HepG2 (cell line): ENCODE data around the gene TTBK2. TPM values are rescaled to one million over a fixed set of nuclear protein-coding genes. Genes with fewer than 3 reads are reported as not detected.

Experiments used
- ATAC-seq: fragments of 200-7000 bp; cut with Tn5 transposase; 3 replicates; pipeline ENCODE4 v1.9.1; 2020; ENCODE audit warnings: mild to moderate bottlenecking, moderate library complexity
- BruUV-seq: library from RNA; stranded (reverse); fragments of 400-500 nt; replicated peaks from 2 replicates; lab custom pipeline; 2021; lab: Mats Ljungman, UMichigan
- CTCF ChIA-PET: fragments of 300-600 bp; formaldehyde crosslinking; extraction: SDS; loops from one replicate; lab custom pipeline; 2021; ENCODE audit warnings: low total read pairs, inconsistent platforms, low intra/inter-chr PET ratio; lab: Yijun Ruan, JAX
- POLR2A ChIA-PET: fragments of 350-600 bp; sonication (Branson Sonifier 250); formaldehyde crosslinking; loops from one replicate; lab custom pipeline; 2020; ENCODE audit warnings: antibody characterized with exemption, inconsistent platforms; lab: Yijun Ruan, JAX
- DNase-seq: peaks from one replicate; pipeline ENCODE4 v3.0.0-alpha.2; 2015; ENCODE audit warnings: low spot score
- FAIRE-seq: peaks from 3 replicates; lab custom pipeline; 2011; peaks lifted over from hg19 to GRCh38; lab: Jason Lieb, UNC
- H2AFZ ChIP-seq: one replicate; pipeline ENCODE4 v1.6.1; 2011; ENCODE audit warnings: low read length, inconsistent platforms
- H3K27ac ChIP-seq: fragments of 300-600 bp; 3 replicates; pipeline ENCODE4 v1.8.0; 2011; ENCODE audit warnings: mixed run types, mild to moderate bottlenecking, mixed read lengths, low read length, inconsistent platforms; ENCODE audit not compliant: insufficient read depth; ENCODE audit errors: extremely low read length
- H3K27me3 ChIP-seq, 2 experiments: fragments of 200-600 bp in 1 of 2; 2 replicates in 1 of 2; 3 replicates in 1 of 2; pipeline versions ENCODE4 v1.6.0 to v1.8.0; 2011; ENCODE audit warnings: low read length in 2 of 2, mild to moderate bottlenecking in 2 of 2, moderate library complexity in 2 of 2, inconsistent platforms in 1 of 2; ENCODE audit not compliant: insufficient read depth in 2 of 2, control insufficient read depth in 1 of 2
- H3K36me3 ChIP-seq, 2 experiments: fragments of 200-600 bp in 1 of 2; replicated peaks in 1 of 2; 2 replicates in 1 of 2; 3 replicates in 1 of 2; pipeline versions ENCODE4 v1.5.1 to v1.8.0; 2011; ENCODE audit warnings: low read length in 2 of 2, inconsistent platforms in 1 of 2; ENCODE audit not compliant: insufficient read depth in 2 of 2, control insufficient read depth in 1 of 2
- H3K4me1 ChIP-seq: 2 replicates; pipeline ENCODE4 v1.5.1; 2012; ENCODE audit warnings: low read length, inconsistent platforms; ENCODE audit not compliant: insufficient read depth
- H3K4me2 ChIP-seq: 2 replicates; pipeline ENCODE4 v1.6.0; 2011; ENCODE audit warnings: low read depth, low read length, inconsistent platforms
- H3K4me3 ChIP-seq, 3 experiments: fragments of 200-600 bp in 1 of 3; sonication (generic), shearing (Covaris generic) in 1 of 3; replicated peaks in 1 of 3; 2 replicates each; pipeline ENCODE4 v1.5.1; 2011 to 2016; ENCODE audit warnings: low read length in 3 of 3, inconsistent platforms in 2 of 3, low read depth in 2 of 3, mild to moderate bottlenecking in 2 of 3, control low read depth in 1 of 3, mixed read lengths in 1 of 3; ENCODE audit not compliant: insufficient read depth in 1 of 3
- H3K79me2 ChIP-seq: one replicate; pipeline ENCODE4 v1.6.1; 2011; ENCODE audit warnings: low read length, inconsistent platforms; ENCODE audit not compliant: insufficient read depth
- H3K9ac ChIP-seq: 2 replicates; pipeline ENCODE4 v1.6.0; 2011; ENCODE audit warnings: mild to moderate bottlenecking, low read depth, low read length, inconsistent platforms; ENCODE audit not compliant: insufficient read depth
- H3K9me3 ChIP-seq: 2 replicates; pipeline ENCODE4 v1.5.1; 2012; ENCODE audit warnings: mild to moderate bottlenecking, low read length
- H4K20me1 ChIP-seq: 2 replicates; pipeline ENCODE4 v1.6.0; 2011; ENCODE audit warnings: inconsistent platforms, mild to moderate bottlenecking, low read length, moderate library complexity; ENCODE audit not compliant: insufficient read depth
- ATRX ChIP-seq: sonication (generic); formaldehyde crosslinking; IDR thresholded peaks from 2 replicates; pipeline ENCODE4 v1.4.0; 2020; ENCODE audit warnings: missing genetic modification reagents, borderline replicate concordance
- JARID2 ChIP-seq: sonication (generic); formaldehyde crosslinking; IDR thresholded peaks from 2 replicates; pipeline ENCODE4 v1.8.1; 2023; ENCODE audit warnings: missing genetic modification reagents, inconsistent platforms; ENCODE audit not compliant: insufficient replicate concordance
- KAT2B ChIP-seq: fragments of 150-350 bp; IDR thresholded peaks from 2 replicates; pipeline ENCODE4 v1.6.1; 2014; ENCODE audit warnings: low read depth, low read length, borderline replicate concordance
- MYC ChIP-seq: sonication (generic); formaldehyde crosslinking; IDR thresholded peaks from 2 replicates; pipeline ENCODE4 v1.9.0; 2021; ENCODE audit warnings: missing genetic modification reagents, borderline replicate concordance
- NFRKB ChIP-seq: fragments of 450-650 bp; IDR thresholded peaks from 2 replicates; pipeline ENCODE4 v1.6.1; 2017
- ONECUT2 ChIP-seq: sonication (generic); formaldehyde crosslinking; IDR thresholded peaks from 2 replicates; pipeline ENCODE4 v1.4.0; 2020; ENCODE audit warnings: missing genetic modification reagents
- PRMT3 ChIP-seq: sonication (generic); formaldehyde crosslinking; IDR thresholded peaks from 2 replicates; pipeline ENCODE4 v1.8.1; 2022; ENCODE audit warnings: low read depth, mild to moderate bottlenecking, moderate library complexity, missing genetic modification reagents, borderline replicate concordance
- ZBTB38 ChIP-seq: sonication (generic); formaldehyde crosslinking; IDR thresholded peaks from 2 replicates; pipeline ENCODE4 v1.5.1; 2020; ENCODE audit warnings: mild to moderate bottlenecking, missing genetic modification reagents
- ZC3H13 ChIP-seq: sonication (generic); formaldehyde crosslinking; IDR thresholded peaks from 2 replicates; pipeline ENCODE4 v1.8.1; 2023; ENCODE audit warnings: mild to moderate bottlenecking, missing genetic modification reagents, moderate library complexity
- ZNF180 ChIP-seq: sonication (generic); formaldehyde crosslinking; IDR thresholded peaks from 2 replicates; pipeline ENCODE4 v1.4.0; 2020; ENCODE audit warnings: low read depth, missing genetic modification reagents, borderline replicate concordance
- ZNF224 ChIP-seq: sonication (generic); formaldehyde crosslinking; IDR thresholded peaks from 2 replicates; pipeline ENCODE4 v1.5.0; 2020; ENCODE audit warnings: mild to moderate bottlenecking, missing genetic modification reagents
- ZSCAN30 ChIP-seq: sonication (generic); formaldehyde crosslinking; IDR thresholded peaks from 2 replicates; pipeline ENCODE4 v1.5.0; 2020; ENCODE audit warnings: mild to moderate bottlenecking, missing genetic modification reagents
- WGBS: methylation state at CpG from one replicate; pipeline ENCODE4 v1.1.6; 2017; ENCODE audit warnings: low lambda C conversion rate; 5-methylcytosine and 5-hydroxymethylcytosine counted together
- in situ Hi-C: cut with HindIII; loops from 2 replicates; pipeline ENCODE4 v1.10.0; 2017; ENCODE audit warnings: low pct_unique_long_range_greater_than_20kb; ENCODE audit not compliant: extremely low pct_ligation_motif_present
- intact Hi-C: fragments of 100-400 bp; cut with micrococcal nuclease; formaldehyde crosslinking; loops from one replicate; pipeline ENCODE4 v1.10.0; 2022; ENCODE audit not compliant: unreplicated experiment
- polyA plus RNA-seq, 8 experiments: library from polyadenylated mRNA; depleted of rRNA in 3 of 8; stranded (reverse) in 7 of 8; unstranded in 1 of 8; fragments of >200 nt; fragmentation: Illumina TruSeq in 4 of 8; extraction: Trizol in 4 of 8; gene quantifications; 2 replicates each; pipeline versions ENCODE4 v1.2.1 to v1.2.3, GENCODE V29; 2011 to 2016; ENCODE audit warnings: low read depth in 4 of 8, missing spikeins in 1 of 8, mixed read lengths in 1 of 8; ENCODE audit not compliant: insufficient read depth in 1 of 8
- total RNA-seq, 5 experiments: library from RNA; depleted of rRNA; stranded (reverse); fragments of >200 nt; fragmentation: Illumina TruSeq; extraction: Trizol; gene quantifications; 2 replicates each; pipeline ENCODE4 v1.2.3, GENCODE V29; 2016; ENCODE audit warnings: low read depth in 1 of 5
- TF ChIP-seq, protein P1 (sequence below): sonication (generic); formaldehyde crosslinking; IDR thresholded peaks from 2 replicates; pipeline ENCODE4 v1.8.1; 2022; ENCODE audit warnings: mild to moderate bottlenecking, missing genetic modification reagents
- TF ChIP-seq, protein P2 (sequence below): sonication (generic); formaldehyde crosslinking; IDR thresholded peaks from 2 replicates; pipeline ENCODE4 v1.8.0; 2022; ENCODE audit warnings: missing genetic modification reagents, mild to moderate bottlenecking, inconsistent platforms, borderline replicate concordance
- TF ChIP-seq, protein P3 (sequence below): sonication (generic); formaldehyde crosslinking; IDR thresholded peaks from 2 replicates; pipeline ENCODE4 v1.8.1; 2022; ENCODE audit warnings: low read depth, mild to moderate bottlenecking, missing genetic modification reagents
- TF ChIP-seq, protein P4 (sequence below): sonication (generic); formaldehyde crosslinking; IDR thresholded peaks from 2 replicates; pipeline ENCODE4 v1.5.1; 2020; ENCODE audit warnings: missing genetic modification reagents, mild to moderate bottlenecking, borderline replicate concordance

Gene TTBK2
- total and polyA plus RNA-seq, 2 of the 13 experiments (the other 11 are each of a cell fraction or from before 2014, with no cell fraction given) = 5.1 to 7.4 TPM

DNA sequence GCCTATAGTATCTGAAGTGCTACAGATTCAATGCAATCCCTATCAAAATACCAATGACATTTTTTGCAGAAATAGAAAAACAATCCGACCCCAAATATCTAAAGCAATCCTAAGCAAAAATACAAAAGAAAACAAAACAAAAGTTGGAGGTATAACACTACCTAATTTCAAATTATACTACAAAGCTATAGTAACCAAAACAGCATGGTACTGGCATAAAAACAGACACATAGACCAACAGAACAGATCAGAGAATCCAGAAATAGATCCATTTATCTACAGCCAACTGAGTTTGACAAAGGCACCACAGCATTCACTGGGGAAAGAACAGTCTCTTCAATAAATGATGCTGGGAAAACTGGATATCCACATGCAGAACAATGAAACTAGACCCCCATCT, 159.8 kb downstream of the TTBK2 start (continued):
- TF ChIP-seq, protein P1, sequence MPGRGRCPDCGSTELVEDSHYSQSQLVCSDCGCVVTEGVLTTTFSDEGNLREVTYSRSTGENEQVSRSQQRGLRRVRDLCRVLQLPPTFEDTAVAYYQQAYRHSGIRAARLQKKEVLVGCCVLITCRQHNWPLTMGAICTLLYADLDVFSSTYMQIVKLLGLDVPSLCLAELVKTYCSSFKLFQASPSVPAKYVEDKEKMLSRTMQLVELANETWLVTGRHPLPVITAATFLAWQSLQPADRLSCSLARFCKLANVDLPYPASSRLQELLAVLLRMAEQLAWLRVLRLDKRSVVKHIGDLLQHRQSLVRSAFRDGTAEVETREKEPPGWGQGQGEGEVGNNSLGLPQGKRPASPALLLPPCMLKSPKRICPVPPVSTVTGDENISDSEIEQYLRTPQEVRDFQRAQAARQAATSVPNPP (CRISPR knock-in tag) = no peak

DNA sequence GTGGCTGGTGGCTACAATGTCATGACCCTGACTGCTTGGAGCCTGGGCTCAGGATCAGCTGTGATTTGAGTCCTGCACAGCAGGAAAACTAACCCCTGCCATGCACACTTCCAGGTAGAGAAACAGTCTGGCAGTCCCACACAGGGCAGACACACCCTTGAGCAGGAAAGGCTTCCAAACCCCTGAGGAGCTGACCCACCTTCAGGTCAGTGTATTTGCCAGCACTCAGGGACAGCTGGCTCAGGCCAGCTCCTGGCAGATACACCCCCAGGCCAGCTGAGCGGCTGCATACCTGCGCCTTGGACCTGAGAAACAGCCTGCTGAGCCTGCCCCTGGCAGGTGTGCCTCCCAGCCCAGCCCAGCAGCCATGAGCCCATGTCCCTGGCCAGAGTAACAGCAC, 161.5 kb downstream of the TTBK2 start:
- no peak overlapping the region for H3K4me3 ChIP-seq
- no peak for FAIRE-seq
- DNase-seq = no peak
- ChIA-PET POLR2A (no interaction called here), CTCF (no interaction called here)
- H3K27me3 ChIP-seq = no peaks in the 10 kb centered on the region
- ATAC-seq = no peak
- H3K27ac ChIP-seq = no peak overlapping the region
- no peaks in the 10 kb centered on the region for H3K79me2 ChIP-seq
- in situ Hi-C loops (no loop called here), intact Hi-C loops (no loop called here)
- H3K9me3 ChIP-seq = peaks cover 20% of the 10 kb centered on the region
- whole genome bisulfite sequencing = no CpG with 5 or more reads among the region's 2 CpGs
- peaks cover 5% of the 10 kb centered on the region; the same call in 1 of the 2 replicates for H3K4me1 ChIP-seq
- H4K20me1 ChIP-seq = no peaks in the 10 kb centered on the region
- H3K4me2 ChIP-seq = no peak overlapping the region
- no peaks in the 10 kb centered on the region for H3K36me3 ChIP-seq
- no TSS peak for BruUV-seq
- no peak overlapping the region for H3K9ac ChIP-seq
- H2AFZ ChIP-seq = no peak overlapping the region
- no peak for TF ChIP-seq ZNF180
- TF ChIP-seq ZC3H13 (CRISPR knock-in tag) = no peak
- no peak for TF ChIP-seq NFRKB
- TF ChIP-seq, protein P2, sequence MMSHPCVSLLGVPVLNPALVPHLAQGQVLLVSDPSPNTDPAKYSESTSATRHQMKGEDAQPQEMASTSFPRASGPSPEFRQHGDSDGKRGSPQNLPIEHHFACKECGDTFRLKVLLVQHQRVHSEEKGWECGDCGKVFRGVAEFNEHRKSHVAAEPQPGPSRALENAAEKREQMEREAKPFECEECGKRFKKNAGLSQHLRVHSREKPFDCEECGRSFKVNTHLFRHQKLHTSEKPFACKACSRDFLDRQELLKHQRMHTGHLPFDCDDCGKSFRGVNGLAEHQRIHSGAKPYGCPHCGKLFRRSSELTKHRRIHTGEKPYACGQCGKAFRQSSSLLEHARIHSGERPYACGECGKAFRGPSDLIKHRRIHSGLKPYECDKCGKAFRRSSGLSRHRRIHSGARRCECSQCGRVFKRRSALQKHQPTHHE (CRISPR knock-in tag) = no peak
- TF ChIP-seq ATRX (CRISPR knock-in tag) = no peak
- no peak for TF ChIP-seq KAT2B
- TF ChIP-seq JARID2 (CRISPR knock-in tag) = no peak
- TF ChIP-seq, protein P3, sequence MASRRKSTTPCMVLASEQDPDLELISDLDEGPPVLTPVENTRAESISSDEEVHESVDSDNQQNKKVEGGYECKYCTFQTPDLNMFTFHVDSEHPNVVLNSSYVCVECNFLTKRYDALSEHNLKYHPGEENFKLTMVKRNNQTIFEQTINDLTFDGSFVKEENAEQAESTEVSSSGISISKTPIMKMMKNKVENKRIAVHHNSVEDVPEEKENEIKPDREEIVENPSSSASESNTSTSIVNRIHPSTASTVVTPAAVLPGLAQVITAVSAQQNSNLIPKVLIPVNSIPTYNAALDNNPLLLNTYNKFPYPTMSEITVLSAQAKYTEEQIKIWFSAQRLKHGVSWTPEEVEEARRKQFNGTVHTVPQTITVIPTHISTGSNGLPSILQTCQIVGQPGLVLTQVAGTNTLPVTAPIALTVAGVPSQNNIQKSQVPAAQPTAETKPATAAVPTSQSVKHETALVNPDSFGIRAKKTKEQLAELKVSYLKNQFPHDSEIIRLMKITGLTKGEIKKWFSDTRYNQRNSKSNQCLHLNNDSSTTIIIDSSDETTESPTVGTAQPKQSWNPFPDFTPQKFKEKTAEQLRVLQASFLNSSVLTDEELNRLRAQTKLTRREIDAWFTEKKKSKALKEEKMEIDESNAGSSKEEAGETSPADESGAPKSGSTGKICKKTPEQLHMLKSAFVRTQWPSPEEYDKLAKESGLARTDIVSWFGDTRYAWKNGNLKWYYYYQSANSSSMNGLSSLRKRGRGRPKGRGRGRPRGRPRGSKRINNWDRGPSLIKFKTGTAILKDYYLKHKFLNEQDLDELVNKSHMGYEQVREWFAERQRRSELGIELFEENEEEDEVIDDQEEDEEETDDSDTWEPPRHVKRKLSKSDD (CRISPR knock-in tag) = no peak
- TF ChIP-seq ONECUT2 (CRISPR knock-in tag) = no peak
- TF ChIP-seq, protein P4, sequence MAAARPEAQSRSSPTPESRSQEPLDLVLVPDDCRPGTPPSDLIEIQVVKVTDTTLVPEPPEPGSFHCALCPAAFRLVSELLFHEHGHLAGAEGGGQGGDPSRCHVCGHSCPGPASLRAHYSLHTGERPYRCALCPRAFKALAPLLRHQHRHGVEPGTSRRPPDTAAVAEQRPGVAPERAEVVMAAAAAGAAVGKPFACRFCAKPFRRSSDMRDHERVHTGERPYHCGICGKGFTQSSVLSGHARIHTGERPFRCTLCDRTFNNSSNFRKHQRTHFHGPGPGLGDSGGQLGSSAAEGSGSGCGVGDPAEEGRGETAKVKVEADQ (CRISPR knock-in tag) = no peak
- TF ChIP-seq ZSCAN30 (CRISPR knock-in tag) = no peak
- no peak for TF ChIP-seq ZBTB38 (CRISPR knock-in tag)
- no peak for TF ChIP-seq ZNF224 (CRISPR knock-in tag)
- no peak for TF ChIP-seq MYC (CRISPR knock-in tag)
- TF ChIP-seq PRMT3 = no peak
